Measurements from ENCODE around the gene PDE4B. TPM values are rescaled to one million over a fixed set of nuclear protein-coding genes. Genes with fewer than 3 reads are reported as not detected.

Gene PDE4B
- total RNA-seq = 9.5 TPM

- DNase-seq (ENCODE audit: low spot score) = no peak
Measured at GRCh38 chr1:65792669-65793358, at the start of gene PDE4B. Gene PDE4B, plus strand, starts transcription at chr1:65792895.

DNA sequence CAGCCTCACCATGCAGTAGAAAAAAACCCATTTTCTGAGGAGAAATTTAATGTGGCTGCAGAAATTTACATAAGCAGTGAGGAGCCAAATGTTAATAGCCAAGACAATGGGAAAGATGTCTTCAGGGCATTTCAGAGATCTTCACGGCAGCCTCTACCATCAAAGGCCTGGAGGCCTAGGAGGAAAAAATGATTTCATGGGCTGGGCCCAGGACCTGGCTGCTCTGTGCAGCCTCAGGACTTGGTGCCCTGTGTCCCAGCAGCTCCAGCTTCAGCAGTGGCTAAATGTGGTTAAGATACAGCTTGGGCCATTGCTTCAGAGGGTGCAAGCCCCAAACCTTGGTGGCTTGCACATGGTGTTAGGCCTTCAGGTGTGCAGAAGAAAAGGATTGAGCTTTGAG lies 48.0 kb upstream of the PDE4B start:
- no peak for DNase-seq (ENCODE audit: low spot score)

DNA sequence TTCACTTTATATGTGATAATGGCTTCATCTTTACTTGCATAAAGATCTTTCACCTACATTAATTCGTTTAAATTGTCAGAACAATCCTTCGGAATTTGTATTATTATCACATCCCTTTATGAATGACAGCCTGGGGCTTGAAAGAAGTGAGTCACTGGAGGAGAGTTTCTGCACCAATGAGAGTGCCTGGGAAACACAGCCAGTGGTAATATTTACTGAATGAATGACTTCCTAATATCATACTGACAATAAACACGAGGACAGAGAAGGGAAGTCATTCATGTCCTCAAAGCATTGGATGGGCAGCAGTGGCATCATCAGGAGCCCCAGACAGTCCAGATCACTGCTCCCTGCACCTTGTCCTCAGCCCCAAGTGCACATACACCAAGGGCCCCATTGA lies 40.7 kb upstream of the PDE4B start:
- no peak for DNase-seq (ENCODE audit: low spot score)

- no peak for DNase-seq (ENCODE audit: low spot score)
Measured at GRCh38 chr1:65756616-65757015, 36.1 kb upstream of the PDE4B start.

DNA sequence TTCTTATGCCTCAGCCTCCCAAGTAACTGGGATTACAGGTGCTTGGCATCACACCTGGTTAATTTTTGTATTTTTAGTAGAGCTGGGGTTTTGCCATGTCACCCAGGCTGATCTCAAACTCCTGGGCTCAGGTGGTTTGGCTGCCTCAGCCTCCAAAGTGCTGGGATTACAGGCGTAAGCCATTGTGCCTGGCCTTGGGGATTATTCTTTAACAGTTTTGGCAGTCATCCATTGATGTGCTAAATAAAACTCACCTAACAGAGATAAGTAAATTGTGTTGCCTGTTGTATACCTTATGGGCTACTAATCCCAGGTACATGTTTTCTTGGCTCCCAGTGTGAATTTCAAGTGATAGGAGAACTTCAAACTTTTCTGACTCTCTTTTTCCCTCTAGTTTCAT lies 35.2 kb upstream of the PDE4B start:
- no peak for DNase-seq (ENCODE audit: low spot score)

GRCh38 chr1:65758128-65758527 lies 34.6 kb upstream of the PDE4B start:
- DNase-seq (ENCODE audit: low spot score) = no peak

- no peak for DNase-seq (ENCODE audit: low spot score)
Measured at GRCh38 chr1:65759516-65759915, 33.2 kb upstream of the PDE4B start.

DNA sequence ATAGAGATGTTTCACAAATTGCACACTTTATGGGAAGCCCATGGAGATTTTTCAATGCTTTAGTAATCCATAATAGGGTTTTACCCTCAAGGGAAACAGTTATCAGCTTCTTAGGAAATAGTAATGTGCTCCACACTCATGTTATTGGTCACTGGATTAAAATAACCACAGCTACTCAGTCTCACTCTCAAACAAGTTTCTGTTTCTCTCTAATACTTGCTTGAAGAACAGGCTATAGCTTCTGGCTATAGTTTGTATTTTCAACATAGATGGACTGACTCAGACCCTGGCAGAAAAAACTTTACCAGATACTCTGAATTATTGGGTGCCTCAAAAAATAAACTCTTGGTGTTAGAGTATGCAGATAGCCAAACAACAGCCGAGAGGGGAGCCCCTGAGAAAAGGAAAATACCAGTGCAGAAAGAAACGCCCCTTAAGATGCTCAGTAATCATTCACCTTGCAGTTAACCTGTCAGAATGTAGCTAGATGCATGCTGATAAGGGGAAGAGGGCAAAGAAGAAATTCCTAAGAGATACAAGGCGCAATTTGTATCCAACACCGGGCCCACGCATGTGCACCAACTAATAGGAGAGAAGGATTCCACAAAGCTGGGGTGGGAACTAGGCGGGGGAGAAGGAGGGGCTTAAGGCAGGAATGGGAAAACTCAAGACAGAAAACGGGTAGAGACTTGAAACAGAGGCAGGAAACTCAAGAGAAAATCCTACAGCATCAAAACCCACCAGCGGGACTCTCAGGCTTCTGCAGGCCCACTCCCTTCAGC lies 30.4 kb upstream of the PDE4B start:
- DNase-seq (ENCODE audit: low spot score) = no peak

GRCh38 chr1:65764052-65764451 lies 28.6 kb upstream of the PDE4B start:
- no peak for DNase-seq (ENCODE audit: low spot score)

- DNase-seq (ENCODE audit: low spot score) = no peak
Measured at GRCh38 chr1:65765631-65766030, 27.1 kb upstream of the PDE4B start.

- no peak for DNase-seq (ENCODE audit: low spot score)
Measured at GRCh38 chr1:65769636-65770035, 23.1 kb upstream of the PDE4B start.

GRCh38 chr1:65772607-65773006 lies 20.1 kb upstream of the PDE4B start:
- no peak for DNase-seq (ENCODE audit: low spot score)

GRCh38 chr1:65773391-65774123 lies 19.1 kb upstream of the PDE4B start:
- no peak for DNase-seq (ENCODE audit: low spot score)

DNA sequence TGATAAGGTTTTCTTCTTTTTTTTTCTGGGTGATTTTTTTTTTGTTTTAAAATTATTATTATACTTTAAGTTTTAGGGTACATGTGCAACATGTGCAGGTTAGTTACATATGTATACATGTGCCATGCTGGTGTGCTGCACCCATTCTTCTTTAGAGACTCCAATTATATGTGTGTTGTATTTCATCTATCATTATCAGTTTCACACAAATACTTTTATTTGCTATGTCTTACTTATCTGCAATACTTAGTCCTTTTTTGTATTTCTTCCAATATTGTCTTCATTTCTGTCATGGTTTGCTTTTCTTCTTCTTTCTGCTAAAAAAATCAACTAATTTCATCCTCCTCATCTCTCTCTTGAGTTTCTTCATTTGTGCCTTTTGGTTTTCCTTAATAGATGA lies 3.9 kb upstream of the PDE4B start:
- DNase-seq (ENCODE audit: low spot score) = no peak

- no peak for DNase-seq (ENCODE audit: low spot score)
Measured at GRCh38 chr1:65791396-65791795, 1.3 kb upstream of the PDE4B start.

GRCh38 chr1:65791801-65792668 lies 660 bp upstream of the PDE4B start:
- DNase-seq (ENCODE audit: low spot score) = no peak

DNA sequence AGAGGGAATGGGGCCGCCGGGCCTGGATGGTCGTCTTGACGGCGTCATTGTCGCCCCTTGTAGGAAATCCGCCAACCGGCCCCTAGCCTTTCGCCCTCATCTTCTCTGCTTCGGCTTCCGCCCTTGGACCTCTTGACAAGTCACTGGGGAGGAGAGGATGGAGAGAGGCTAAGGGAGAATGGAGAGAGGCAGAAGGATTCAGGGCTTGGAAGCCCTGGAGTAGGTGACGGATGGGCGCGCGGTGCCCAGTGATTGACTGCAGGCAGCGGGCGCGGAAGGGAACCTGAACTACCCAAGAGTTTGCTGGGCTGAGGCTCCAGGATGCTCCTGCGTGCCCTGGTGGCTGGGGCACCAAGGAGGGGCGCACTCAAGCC lies 651 bp downstream of the PDE4B start:
- no peak for DNase-seq (ENCODE audit: low spot score)

- no peak for DNase-seq (ENCODE audit: low spot score)
Measured at GRCh38 chr1:65795311-65795710, 2.6 kb downstream of the PDE4B start.

GRCh38 chr1:65799601-65800000 lies 6.9 kb downstream of the PDE4B start:
- no peak for DNase-seq (ENCODE audit: low spot score)

DNA sequence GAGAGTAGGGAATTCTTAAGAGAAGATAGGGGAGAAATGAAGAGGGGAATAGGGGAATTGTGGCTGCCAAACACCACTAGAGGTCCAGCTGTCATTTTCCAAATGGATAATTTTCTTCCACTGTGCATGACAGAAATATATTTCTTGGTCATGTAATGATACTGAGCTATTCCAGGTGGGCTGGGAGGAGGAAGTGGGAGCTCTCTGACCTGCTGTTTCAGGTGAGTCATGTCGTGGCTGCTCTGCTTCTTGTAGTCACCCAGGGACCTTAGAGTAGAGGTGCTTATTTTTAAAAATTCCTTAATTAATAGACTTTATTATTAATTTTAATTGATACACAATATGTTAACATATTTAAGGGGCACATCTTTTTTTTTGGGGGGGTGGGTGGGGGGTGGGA lies 11.9 kb downstream of the PDE4B start:
- no peak for DNase-seq (ENCODE audit: low spot score)

GRCh38 chr1:65812065-65812464 lies 19.4 kb downstream of the PDE4B start:
- DNase-seq (ENCODE audit: low spot score) = no peak

GRCh38 chr1:65813956-65814355 lies 21.3 kb downstream of the PDE4B start:
- no peak for DNase-seq (ENCODE audit: low spot score)

Measured in ureter (tissue), 1 donor.